H54 (cell line): ENCODE measurements around the gene GNG3.

Experiments
- DNase-seq: peaks from one replicate; pipeline ENCODE4 v3.0.0; 2011; ENCODE audit warnings: low spot score, mixed read lengths; ENCODE audit not compliant: insufficient read length
- FAIRE-seq: peaks from 3 replicates; lab custom pipeline; 2011; peaks lifted over from hg19 to GRCh38; lab: Jason Lieb, UNC
- POLR2A ChIP-seq: IDR thresholded peaks from 2 replicates; pipeline ENCODE4 v1.6.1; 2011; ENCODE audit warnings: low read depth, mild to moderate bottlenecking, low read length

Gene GNG3

DNA sequence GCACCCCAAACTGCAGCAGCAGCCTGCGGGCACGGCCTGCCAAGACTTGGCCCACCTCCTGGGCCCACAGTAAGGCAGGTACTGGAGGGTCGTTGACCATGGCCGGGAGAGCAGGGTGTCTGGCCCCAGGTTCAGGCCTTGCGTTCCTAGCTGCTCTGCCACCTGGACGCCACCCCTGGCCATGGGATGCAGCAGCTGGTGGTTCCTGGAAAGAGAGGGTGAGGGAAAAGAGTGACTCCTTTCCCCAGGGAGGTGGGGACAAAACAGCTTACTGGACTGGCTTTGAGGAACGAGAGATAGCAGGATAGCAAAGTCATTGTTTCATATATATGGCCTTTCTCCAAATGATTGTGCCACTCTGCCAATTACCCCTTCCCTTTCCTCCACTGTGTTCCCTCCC lies 2.1 kb upstream of the GNG3 start:
- DNase-seq (no peak), FAIRE-seq (no peak)
- no peak for TF ChIP-seq POLR2A

DNA sequence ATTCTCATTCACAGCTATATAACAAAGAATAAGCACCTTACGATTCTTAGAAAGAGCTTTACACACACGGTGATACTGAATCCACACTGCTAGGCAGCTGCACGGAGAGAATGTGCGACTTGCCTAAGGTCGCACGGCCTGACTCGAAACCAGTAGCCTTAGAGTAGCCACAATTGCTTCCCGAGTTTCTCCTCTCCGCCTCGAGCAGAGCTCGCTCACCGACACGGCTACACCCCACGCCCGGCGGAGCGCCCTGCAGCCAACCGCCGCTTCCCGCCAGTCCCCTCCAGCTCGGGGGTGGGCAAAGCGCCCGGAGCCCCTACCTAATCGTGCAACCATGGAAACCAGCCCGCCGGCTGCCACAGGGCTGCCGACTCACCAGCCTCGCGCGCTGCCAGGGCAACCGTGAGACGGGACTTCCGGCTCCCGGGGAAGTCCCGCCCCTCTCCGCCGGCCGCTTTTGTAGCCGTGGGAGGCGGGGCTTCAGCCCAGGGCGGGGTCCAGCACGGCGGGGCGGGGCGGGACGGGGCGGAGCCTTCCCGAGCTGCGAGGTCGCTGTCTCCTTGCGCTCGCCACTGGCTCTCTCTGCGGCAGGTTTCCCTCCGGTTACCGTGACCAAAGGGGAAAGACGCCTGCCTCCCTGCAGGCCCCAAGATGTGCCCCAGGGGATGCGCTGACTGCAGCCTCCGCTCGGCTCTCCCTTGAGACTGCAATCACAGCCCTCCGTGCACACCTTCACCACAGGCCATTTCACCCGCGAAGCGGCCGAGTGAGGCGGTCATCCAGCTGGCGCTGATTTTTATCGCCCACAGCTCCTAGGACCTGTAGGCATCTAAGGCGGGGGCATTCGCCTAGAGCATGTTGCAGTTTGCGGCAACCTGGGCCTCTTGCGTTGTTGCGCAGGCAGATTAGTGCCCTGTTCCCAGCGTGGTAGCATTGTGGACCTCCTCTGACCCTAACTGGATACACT lies 1.3 kb upstream of the GNG3 start:
- DNase-seq (peak; percentile 90), FAIRE-seq (no peak)
- TF ChIP-seq POLR2A, result peak; percentile 67; the same call in 1 of the 2 replicates

DNA sequence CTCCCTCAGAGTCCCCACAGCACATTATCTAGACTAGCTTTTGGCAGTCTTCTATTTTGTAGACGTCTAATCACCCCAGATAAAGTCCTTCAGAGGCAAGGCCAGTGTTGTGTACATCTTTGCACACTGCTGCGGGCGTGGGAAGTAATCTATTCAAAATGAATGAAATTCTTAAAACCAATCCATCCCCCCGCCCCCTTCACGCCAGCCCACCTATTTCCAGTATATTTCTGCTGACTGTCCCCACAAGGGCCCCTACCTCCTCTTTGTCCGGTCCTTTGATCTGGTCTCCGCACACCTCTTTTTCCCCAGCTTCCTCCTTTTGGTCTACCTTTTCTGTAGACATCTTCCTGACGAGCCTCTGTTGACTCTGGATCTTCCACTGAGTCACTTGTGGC lies 627 bp upstream of the GNG3 start:
- TF ChIP-seq POLR2A, result no peak
- FAIRE-seq (no peak), DNase-seq (no peak)

DNA sequence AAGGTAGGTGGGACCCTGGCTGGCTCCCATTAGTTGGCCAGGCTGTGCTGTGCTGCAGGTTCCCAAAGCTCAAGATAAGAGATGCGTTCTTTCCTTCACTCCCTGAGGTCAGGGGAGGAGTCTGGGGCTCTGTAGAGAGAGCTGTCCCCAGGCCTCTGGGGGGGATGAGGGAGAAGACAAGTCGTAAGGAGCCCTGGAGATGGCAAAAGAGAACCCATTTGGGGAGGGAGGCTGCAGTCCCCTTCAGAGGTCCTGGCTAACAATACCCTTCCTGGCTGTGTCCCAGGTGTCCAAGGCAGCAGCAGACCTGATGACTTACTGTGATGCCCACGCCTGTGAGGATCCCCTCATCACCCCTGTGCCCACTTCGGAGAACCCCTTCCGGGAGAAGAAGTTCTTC lies 916 bp downstream of the GNG3 start:
- FAIRE-seq, result no peak
- DNase-seq, result no peak
- TF ChIP-seq POLR2A, result no peak

DNA sequence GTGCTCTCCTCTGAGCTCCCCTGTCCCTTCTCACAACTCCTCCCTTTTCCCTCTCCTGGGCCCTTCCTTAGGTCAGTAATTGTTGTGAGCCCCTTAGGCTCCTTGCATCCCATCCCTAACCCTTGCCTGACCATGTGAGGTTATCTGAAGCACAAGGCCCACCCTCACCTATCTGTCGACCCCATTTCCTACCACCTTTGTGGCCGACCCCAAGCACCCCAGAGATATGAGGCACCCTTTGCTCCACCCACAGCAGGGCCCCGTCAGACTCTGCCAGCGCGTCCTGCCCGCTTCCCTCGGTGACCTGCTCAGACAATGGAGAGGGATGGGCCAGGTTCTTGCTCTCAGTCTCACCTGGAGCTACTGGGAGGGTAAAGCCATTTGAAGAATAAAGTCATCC lies 1.3 kb downstream of the GNG3 start:
- FAIRE-seq (no peak), DNase-seq (no peak)
- no peak for TF ChIP-seq POLR2A

DNA sequence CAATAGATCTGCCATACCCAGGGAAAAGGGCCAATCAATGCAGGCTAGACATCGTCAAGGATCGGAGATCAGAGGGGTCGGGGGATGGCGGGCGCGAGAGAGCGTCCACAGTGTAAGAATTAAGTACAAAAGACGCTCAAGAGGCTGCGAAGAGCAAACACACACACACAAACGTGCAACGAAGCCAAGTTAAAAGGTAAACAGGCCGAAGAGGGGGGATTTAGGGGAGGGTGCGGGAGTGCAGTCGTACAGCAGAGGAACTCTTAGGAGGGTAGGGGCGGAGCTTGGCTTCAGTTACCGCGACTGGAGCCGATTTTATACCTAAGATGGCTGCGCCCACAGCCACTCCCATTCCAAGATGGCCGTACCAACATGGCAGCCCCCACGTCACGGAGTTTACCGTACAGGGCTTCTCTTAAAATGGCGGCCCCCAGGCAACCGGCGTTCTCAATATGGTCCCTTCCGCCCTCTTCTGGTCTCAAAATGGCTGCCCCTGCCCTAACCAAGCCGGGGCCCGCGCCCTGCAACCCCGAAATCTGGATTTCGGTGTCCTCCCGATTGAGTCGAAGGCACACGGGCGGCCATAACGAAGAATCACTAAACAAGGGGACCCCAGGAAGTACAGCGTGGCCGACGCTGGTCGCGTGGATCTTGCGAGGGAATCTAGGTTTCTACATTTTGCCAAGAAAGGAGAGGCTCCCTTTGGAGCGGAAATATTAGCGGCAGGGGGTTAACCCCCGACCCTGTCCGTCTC lies 1.9 kb downstream of the GNG3 start:
- FAIRE-seq, result no peak
- peak; percentile 33 for TF ChIP-seq POLR2A
- DNase-seq, result no peak

DNA sequence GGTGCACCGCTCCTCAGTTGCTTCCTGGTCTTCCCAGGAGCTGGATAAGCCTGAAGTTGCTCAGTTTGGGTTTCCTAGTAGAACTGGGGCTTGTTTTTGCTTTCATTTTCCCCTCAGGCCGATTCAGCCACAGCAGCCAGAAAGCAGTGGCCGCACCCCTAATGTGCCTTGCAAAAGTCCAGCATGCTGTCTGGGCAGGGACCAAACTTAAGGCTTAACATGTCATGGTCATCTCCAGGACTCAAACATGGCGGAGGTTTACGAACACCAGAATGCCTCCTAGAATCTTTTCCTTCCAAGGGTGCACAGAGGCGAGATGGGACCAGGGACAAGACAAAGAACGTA lies 2.5 kb downstream of the GNG3 start:
- FAIRE-seq, result no peak
- no peak for TF ChIP-seq POLR2A

DNA sequence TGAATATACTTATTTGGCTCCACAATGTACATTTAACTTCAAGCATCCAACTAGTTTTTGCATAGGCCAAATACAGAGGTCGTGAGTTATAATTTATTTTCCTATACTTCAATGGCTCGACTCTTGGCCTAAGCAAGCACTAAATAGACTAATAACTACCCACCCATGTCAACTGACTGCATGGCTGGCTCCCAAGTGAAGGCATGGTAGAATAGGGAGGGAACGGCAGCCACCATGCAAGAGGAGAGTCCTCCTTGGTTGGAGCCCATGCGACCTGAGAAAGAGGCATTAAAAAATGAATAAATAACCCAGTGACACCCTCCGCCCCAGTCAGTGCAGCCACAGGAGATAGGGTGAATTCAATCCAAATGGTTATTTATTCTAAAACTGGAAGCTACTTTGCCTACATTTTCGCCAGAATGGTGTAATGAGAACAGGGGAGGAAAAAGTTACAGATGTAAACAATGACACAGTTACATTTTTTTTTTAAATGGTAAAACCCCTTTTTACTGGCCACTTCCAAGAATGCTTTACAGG lies 4.9 kb downstream of the GNG3 start:
- FAIRE-seq (no peak), DNase-seq (no peak)
- no peak for TF ChIP-seq POLR2A

More for the DNA sequence above, 2.5 kb downstream of the GNG3 start:
- DNase-seq, result no peak

DNA sequence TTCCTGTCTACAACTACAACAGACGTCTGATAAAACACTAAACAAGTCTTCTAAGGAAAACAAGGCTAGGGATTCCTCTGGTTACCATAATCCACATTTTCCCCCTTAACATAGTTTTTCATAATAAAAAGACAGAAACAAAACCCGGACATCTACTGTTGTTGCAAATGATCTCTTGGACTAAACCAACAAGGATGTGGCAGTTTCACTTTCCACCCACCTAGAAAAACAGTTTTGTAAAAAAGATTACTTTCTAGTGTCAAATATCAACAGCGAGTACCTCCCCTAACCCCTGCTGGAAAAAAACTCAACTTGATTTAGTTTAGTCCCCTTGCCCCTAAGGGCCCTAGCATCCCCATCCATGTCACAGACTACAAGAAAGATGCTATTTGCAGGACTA lies 5.4 kb downstream of the GNG3 start:
- no peak for DNase-seq
- no peak for FAIRE-seq
- no peak for TF ChIP-seq POLR2A

DNA sequence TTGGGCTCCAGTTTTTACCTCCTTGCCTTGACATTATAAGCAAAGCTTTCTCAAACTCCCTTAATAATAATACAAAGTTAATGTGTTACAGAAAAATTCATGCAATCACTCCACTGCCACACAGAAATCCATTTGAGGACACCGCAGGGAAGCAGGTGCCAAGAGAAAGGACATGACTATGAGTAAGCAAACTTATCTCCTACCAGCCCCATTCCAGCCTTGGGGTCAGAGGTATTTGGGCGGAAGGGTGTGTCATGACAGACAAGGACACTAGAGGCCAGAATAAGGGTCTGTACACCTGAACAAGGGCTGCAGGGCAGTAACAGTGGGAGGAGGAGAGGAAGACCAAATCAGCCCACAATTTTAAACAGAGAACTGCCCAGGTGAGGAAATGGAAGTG lies 5.9 kb downstream of the GNG3 start:
- DNase-seq (no peak), FAIRE-seq (no peak)
- TF ChIP-seq POLR2A, result no peak

DNA sequence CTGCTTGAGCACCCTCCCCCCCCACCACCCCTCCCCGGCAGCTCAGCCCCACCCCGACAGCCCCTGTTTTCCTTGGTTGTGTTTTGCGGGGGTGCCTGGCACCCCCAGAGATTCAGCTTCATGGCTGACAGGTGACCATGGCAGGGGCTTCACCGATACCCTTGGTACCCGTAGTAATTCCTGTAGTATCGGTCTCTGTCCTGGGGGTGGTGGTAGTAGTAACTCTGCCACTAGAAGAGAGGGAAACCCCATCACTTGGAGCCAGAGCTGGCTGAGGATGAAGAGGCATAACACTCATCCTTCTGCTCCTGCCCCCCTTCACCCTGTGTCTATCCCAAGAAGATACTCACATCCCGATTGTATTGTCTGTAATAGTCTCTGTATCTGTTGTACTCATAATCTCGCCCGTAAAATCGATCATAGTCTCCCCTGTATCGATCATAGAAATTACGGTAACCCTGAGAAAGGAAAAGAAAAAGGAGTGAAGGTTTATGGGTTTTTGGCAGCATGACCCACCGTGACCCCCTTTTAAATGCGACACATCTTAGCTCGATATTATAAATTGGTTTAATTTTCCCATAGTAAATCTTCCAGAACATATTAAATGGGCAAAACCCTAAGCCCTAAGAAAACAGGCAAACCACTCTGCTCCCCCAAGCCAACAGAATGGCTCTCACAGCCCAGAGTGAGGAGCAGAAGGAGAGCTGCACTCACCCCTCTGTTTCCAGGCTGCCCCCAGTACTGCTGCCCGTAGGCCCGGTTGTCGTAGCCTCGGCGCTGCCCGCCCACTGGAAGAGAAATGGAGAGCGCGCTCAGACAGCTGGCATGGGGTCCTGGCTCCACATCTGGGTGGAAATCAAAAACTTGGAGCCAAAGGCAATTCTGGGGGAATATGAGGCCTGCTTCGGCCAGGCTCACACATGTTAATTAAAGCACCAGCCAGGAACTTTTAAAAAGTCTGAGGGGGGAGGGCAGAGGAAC lies 8.0 kb downstream of the GNG3 start:
- no peak for FAIRE-seq
- no peak for TF ChIP-seq POLR2A
- DNase-seq, result no peak

DNA sequence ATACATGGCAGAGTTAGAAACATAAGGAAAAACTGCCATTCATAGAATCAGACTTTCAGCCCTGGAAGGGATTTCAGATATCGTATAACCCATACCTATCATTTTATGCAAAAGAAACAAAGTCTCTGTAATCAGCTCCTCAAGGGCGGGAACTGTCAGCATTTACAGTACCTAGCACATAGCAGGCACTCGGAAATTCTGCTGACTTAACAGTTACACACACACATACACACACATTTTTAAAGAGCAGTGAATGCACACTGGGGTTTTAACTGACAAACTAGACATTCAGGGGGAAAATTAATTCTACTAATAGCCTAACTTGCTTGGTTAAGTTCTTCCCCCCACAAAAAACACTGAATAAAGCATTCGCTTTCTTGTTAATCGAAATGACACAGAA lies 8.7 kb downstream of the GNG3 start:
- FAIRE-seq (no peak), DNase-seq (no peak)
- no peak for TF ChIP-seq POLR2A

DNA sequence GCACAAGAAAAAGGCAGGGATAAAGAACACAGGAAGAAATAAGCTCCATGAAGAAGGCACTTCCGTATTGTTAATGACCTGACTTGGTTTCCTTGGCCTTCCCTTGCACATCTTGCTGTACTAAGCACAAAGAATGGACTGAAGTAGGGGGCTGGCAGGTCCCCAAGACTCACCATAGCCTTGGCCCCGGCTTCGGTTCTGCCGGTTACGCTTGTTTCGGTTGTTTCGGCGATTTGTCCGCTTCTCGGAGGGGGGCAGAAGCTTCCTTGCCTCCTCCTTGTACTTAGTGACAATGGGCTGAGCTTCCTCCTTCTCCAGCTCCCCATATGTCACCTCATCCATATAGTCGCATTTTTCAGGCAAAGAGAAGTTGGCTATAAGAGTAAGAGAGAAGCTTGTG lies 9.3 kb downstream of the GNG3 start:
- DNase-seq (no peak), FAIRE-seq (no peak)
- no peak for TF ChIP-seq POLR2A
